Gastroesophageal sphincter (tissue), 4 donors: ENCODE measurements around the gene PLCZ1. TPM values are rescaled to one million over a fixed set of nuclear protein-coding genes. Genes with fewer than 3 reads are reported as not detected.

ENCODE experiments used
- ATAC-seq: fragments of 150-250 bp; one replicate; pipeline ENCODE4 v1.9.1; 2016; ENCODE audit warnings: mild to moderate bottlenecking, moderate library complexity
- H3K27ac ChIP-seq, 4 donors: fragments of 200-600 bp; sonication (generic) in 3 of 4; 1 replicate in 3 of 4; 2 replicates in 1 of 4; pipeline ENCODE4 v1.5.1; 2016 to 2019
- H3K27me3 ChIP-seq: fragments of 200-600 bp; sonication (generic); one replicate; pipeline ENCODE4 v1.5.1; 2019
- H3K36me3 ChIP-seq, 2 donors: fragments of 200-600 bp; sonication (generic); one replicate each; pipeline ENCODE4 v1.5.1; 2019; ENCODE audit warnings: control low read depth in 1 of 2
- H3K4me1 ChIP-seq, 3 donors: fragments of 200-600 bp; sonication (generic); 1 replicate in 2 of 3; 2 replicates in 1 of 3; pipeline ENCODE4 v1.5.1; 2016 to 2019; ENCODE audit warnings: control low read depth in 2 of 3
- H3K4me3 ChIP-seq, 2 donors: fragments of 200-600 bp; sonication (generic); one replicate each; pipeline ENCODE4 v1.5.1; 2019; ENCODE audit warnings: mild to moderate bottlenecking in 1 of 2, moderate library complexity in 1 of 2
- H3K9me3 ChIP-seq, 3 donors: fragments of 200-600 bp; sonication (generic); one replicate each; pipeline ENCODE4 v1.5.1; 2017 to 2019; ENCODE audit warnings: control low read depth in 2 of 3
- CTCF ChIP-seq, 4 experiments: fragments of 200-600 bp in 2 of 4; fragments of 450-650 bp in 2 of 4; sonication (generic) in 1 of 4; IDR thresholded peaks; one replicate each; pipeline ENCODE4 v1.5.1; 2017 to 2019; ENCODE audit warnings: antibody characterized with exemption in 4 of 4, mild to moderate bottlenecking in 2 of 4, moderate library complexity in 2 of 4
- EP300 ChIP-seq: sonication (generic); formaldehyde crosslinking; IDR thresholded peaks from one replicate; pipeline ENCODE4 v1.6.1; 2017; ENCODE audit warnings: antibody characterized with exemption, mild to moderate bottlenecking
- POLR2A ChIP-seq, 2 donors: fragments of 450-650 bp; IDR thresholded peaks; one replicate each; pipeline ENCODE4 v1.6.1; 2017; ENCODE audit warnings: antibody characterized with exemption in 2 of 2, mild to moderate bottlenecking in 2 of 2, moderate library complexity in 1 of 2
- POLR2AphosphoS5 ChIP-seq: sonication (generic); formaldehyde crosslinking; IDR thresholded peaks from one replicate; pipeline ENCODE4 v1.6.1; 2017; ENCODE audit warnings: antibody characterized with exemption
- WGBS, 2 donors: methylation state at CpG; one replicate each; pipeline ENCODE4 v1.1.5; 2018; ENCODE audit warnings: low coverage in 1 of 2; 5-methylcytosine and 5-hydroxymethylcytosine counted together
- total RNA-seq, 4 donors: library from RNA; depleted of rRNA; stranded (reverse); fragments of >200 nt; gene quantifications; one replicate each; pipeline ENCODE4 v1.1.0, GENCODE V29; 2016

The PLCZ1 gene
- total RNA-seq, 4 donors from 2014 or later, result 0.93 TPM; not detected in 3

- Histone ChIP-seq H3K9me3 (no peaks in the 10 kb centered on the region), H3K27me3 (no peaks in the 10 kb centered on the region), H3K36me3 (no peaks in the 10 kb centered on the region), H3K27ac (peak overlapping the region in 1 of 4 donors; percentile 35), H3K4me1 (peaks cover 0 to 16% (median 3%) of the 10 kb centered on the region in 3 donors), H3K4me3 (no peak overlapping the region)
- peak; percentile 67 for ATAC-seq
- TF ChIP-seq EP300 (no peak), CTCF (IDR thresholded peaks at IDR 0.05) (no peak)
- 4 to 19% methylated on average over 4 of the region's 5 CpGs for WGBS, 2 donors
These were observed 94.1 kb downstream of the PLCZ1 start for GRCh38 chr12:18643681-18644080.

- WGBS, 2 donors, result 76 to 78% methylated on average over 4 of the region's 4 CpGs
- Histone ChIP-seq H3K27me3 (no peaks in the 10 kb centered on the region), H3K4me3 (no peak overlapping the region), H3K9me3 (no peaks in the 10 kb centered on the region), H3K36me3 (no peaks in the 10 kb centered on the region), H3K4me1 (peaks cover 0 to 12% (median 3%) of the 10 kb centered on the region in 3 donors), H3K27ac (no peak overlapping the region)
- no peak for TF ChIP-seq POLR2AphosphoS5
- TF ChIP-seq EP300, result no peak
- no peak for TF ChIP-seq CTCF (IDR thresholded peaks at IDR 0.05)
- TF ChIP-seq POLR2A (IDR thresholded peaks at IDR 0.05), result no peak
- no peak for ATAC-seq
These were observed 97.4 kb downstream of the PLCZ1 start for GRCh38 chr12:18640321-18640955.

GRCh38 chr12:18634382-18634781, 103.4 kb downstream of the PLCZ1 start:
- Histone ChIP-seq H3K4me3 (no peak overlapping the region), H3K4me1 (no peaks in the 10 kb centered on the region), H3K27me3 (no peaks in the 10 kb centered on the region), H3K9me3 (no peaks in the 10 kb centered on the region), H3K27ac (no peak overlapping the region), H3K36me3 (no peaks in the 10 kb centered on the region)
- no peak for TF ChIP-seq POLR2A (IDR thresholded peaks at IDR 0.05)
- no peak for TF ChIP-seq CTCF (IDR thresholded peaks at IDR 0.05)
- no peak for TF ChIP-seq EP300
- no peak for TF ChIP-seq POLR2AphosphoS5
- no peak for ATAC-seq
- WGBS, 2 donors, result 63 to 94% methylated on average over 2 to 3 of the region's 4 CpGs

Other genes with a start within 250 kb of the PLCZ1 start
- not detected for gene CAPZA3, start 107 bp upstream of the PLCZ1 start, total RNA-seq